HEK293T (cell line): ENCODE measurements around the gene ARHGAP45.
"Not testable (repeated sequence)": the region's sequence is repeated elsewhere in the genome, so short reads cannot be mapped to it uniquely, and the experiment has no call there.

Experiments
- CTCF ChIA-PET: fragments of 350-600 bp; formaldehyde crosslinking; extraction: SDS; loops from one replicate; lab custom pipeline; 2021; ENCODE audit warnings: antibody characterized with exemption, inconsistent platforms; lab: Yijun Ruan, JAX
- POLR2A ChIA-PET: fragments of 350-600 bp; formaldehyde crosslinking; extraction: SDS; loops from one replicate; lab custom pipeline; 2020; ENCODE audit warnings: antibody characterized with exemption, inconsistent platforms; lab: Yijun Ruan, JAX
- DNase-seq: peaks from one replicate; pipeline ENCODE4 v3.0.0; 2012; ENCODE audit warnings: mixed read lengths; ENCODE audit errors: extremely low spot score
- ARNT ChIP-seq: fragments of 450-650 bp; IDR thresholded peaks from 2 replicates; pipeline ENCODE4 v1.6.1; 2017; ENCODE audit warnings: mild to moderate bottlenecking
- BHLHE40 ChIP-seq: fragments of 450-650 bp; IDR thresholded peaks from 2 replicates; pipeline ENCODE4 v1.6.1; 2016; ENCODE audit warnings: mild to moderate bottlenecking, moderate library complexity, borderline replicate concordance
- CTBP1 ChIP-seq: fragments of 450-650 bp; IDR thresholded peaks from 2 replicates; pipeline ENCODE4 v1.6.1; 2016; ENCODE audit warnings: borderline replicate concordance
- ELF4 ChIP-seq: fragments of 450-650 bp; IDR thresholded peaks from 2 replicates; pipeline ENCODE4 v1.6.1; 2017; ENCODE audit warnings: antibody characterized with exemption
- FOXA1 ChIP-seq: fragments of 450-650 bp; IDR thresholded peaks from 2 replicates; pipeline ENCODE4 v1.6.1; 2016; ENCODE audit warnings: mild to moderate bottlenecking
- FOXK2 ChIP-seq: fragments of 450-650 bp; IDR thresholded peaks from 2 replicates; pipeline ENCODE4 v1.6.1; 2016; ENCODE audit warnings: mild to moderate bottlenecking
- FOXM1 ChIP-seq: fragments of 450-650 bp; IDR thresholded peaks from 2 replicates; pipeline ENCODE4 v1.6.1; 2017; ENCODE audit warnings: mild to moderate bottlenecking, borderline replicate concordance
- HDGF ChIP-seq: fragments of 450-650 bp; IDR thresholded peaks from 2 replicates; pipeline ENCODE4 v1.6.1; 2017; ENCODE audit warnings: antibody characterized with exemption, borderline replicate concordance
- LEF1 ChIP-seq: fragments of 450-650 bp; IDR thresholded peaks from 2 replicates; pipeline ENCODE4 v1.6.1; 2017; ENCODE audit warnings: mild to moderate bottlenecking, borderline replicate concordance
- NFRKB ChIP-seq: fragments of 450-650 bp; IDR thresholded peaks from 2 replicates; pipeline ENCODE4 v1.6.1; 2016; ENCODE audit warnings: mild to moderate bottlenecking, moderate library complexity
- SP1 ChIP-seq: fragments of 450-650 bp; IDR thresholded peaks from 2 replicates; pipeline ENCODE4 v1.6.1; 2017
- SUZ12 ChIP-seq: fragments of 450-650 bp; IDR thresholded peaks from 2 replicates; pipeline ENCODE4 v1.6.1; 2016; ENCODE audit warnings: mild to moderate bottlenecking
- TARDBP ChIP-seq: fragments of 450-650 bp; IDR thresholded peaks from 2 replicates; pipeline ENCODE4 v1.6.1; 2016
- ZNF384 ChIP-seq: fragments of 450-650 bp; IDR thresholded peaks from 2 replicates; pipeline ENCODE4 v1.6.1; 2016
- TF ChIP-seq, protein P1 (sequence below): fragments of 450-650 bp; IDR thresholded peaks from 2 replicates; pipeline ENCODE4 v1.6.1; 2016

Gene ARHGAP45

GRCh38 chr19:1122972-1123363, 56.0 kb downstream of the ARHGAP45 start:
- CTCF ChIA-PET: interaction anchor here (1.0 to 1.1 kb wide), 2 partner anchors 9 to 91 kb away, joined by 3 to 5 read pairs; no protein-coding TSS in a partner anchor

GRCh38 chr19:1123381-1123780, 56.4 kb downstream of the ARHGAP45 start:
- ChIA-PET CTCF (interaction anchor here (1.0 to 1.1 kb wide), 2 partner anchors 10 to 91 kb away, joined by 3 to 5 read pairs; no protein-coding TSS in a partner anchor), POLR2A (interaction anchor here (0.8 to 1.2 kb wide), 3 partner anchors 20 to 145 kb away, joined by 3 to 4 read pairs (median 3); partner anchors contain the start of genes ARHGAP45 and GPX4)
- TF ChIP-seq ZNF384 (no peak), NFRKB (no peak), SP1 (no peak), FOXA1 (no peak), ELF4 (no peak), SUZ12 (no peak), CTBP1 (no peak), TARDBP (no peak), BHLHE40 (no peak)
- DNase-seq: no peak

More at GRCh38 chr19:1122972-1123363, 56.0 kb downstream of the ARHGAP45 start:
- POLR2A ChIA-PET: interaction anchor here (0.8 to 1.2 kb wide), 3 partner anchors 19 to 146 kb away, joined by 3 to 4 read pairs (median 3); partner anchors contain the start of genes ARHGAP45 and GPX4
- TF ChIP-seq FOXK2 (no peak), SP1 (peak; percentile 100)
- DNase-seq: peak; percentile 98

- DNase-seq: no peak
- ChIA-PET POLR2A (no interaction called here), CTCF (interaction anchor here (0.6 to 1.1 kb wide), 2 partner anchors 11 to 90 kb away, joined by 3 to 5 read pairs; no protein-coding TSS in a partner anchor)
- TF ChIP-seq TARDBP (no peak), HDGF (no peak), SUZ12 (no peak)
Observed at GRCh38 chr19:1123885-1124677, 57.1 kb downstream of the ARHGAP45 start.

DNA sequence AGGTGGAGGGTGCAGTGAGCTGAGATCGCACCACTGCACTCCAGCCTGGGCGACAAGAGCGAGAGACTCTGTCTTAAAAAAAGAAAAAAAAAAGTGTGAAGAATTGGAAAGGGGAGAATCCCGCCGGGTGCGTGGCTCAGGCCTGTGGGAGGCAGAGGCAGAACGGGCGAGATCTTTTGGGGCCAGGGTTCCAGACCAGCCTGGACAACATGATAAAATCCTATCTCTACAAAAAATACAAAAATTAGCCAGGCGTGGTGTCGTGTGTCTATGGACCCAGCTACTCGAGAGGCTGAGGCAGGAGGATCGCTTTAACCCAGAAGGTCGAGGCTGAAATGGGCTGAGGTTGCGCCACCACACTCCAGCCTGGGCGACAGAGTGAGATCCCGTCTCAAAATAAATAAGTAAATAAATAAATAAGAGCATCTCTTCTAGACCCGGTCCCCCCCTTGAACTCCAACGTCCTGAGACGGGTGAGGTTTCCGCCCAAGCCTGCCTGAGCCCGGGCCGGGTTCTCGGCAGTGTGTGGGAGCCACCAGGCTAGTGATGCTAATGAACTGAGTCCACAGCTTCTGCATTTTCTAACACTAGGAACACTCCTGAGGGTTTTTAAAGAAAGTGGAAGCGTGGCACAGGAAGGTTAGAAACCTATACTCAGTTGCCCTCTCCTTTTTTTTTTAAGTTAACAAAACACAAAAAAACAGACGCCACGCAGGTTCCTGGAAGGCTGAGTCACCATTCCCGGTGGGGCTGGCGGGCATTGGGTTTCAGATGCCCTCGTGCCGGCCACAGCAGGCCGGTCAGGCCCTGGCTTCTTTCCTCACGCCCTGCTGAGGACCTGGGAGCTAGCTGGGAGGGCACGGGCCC, 58.9 kb downstream of the ARHGAP45 start:
- POLR2A ChIA-PET: no interaction called here
- CTCF ChIA-PET: no interaction called here
- TF ChIP-seq ARNT (no peak), CTBP1 (no peak), LEF1 (no peak), TARDBP (no peak), FOXM1 (no peak), SP1 (no peak), FOXA1 (no peak), ZNF384 (no peak)
- TF ChIP-seq, protein P1, sequence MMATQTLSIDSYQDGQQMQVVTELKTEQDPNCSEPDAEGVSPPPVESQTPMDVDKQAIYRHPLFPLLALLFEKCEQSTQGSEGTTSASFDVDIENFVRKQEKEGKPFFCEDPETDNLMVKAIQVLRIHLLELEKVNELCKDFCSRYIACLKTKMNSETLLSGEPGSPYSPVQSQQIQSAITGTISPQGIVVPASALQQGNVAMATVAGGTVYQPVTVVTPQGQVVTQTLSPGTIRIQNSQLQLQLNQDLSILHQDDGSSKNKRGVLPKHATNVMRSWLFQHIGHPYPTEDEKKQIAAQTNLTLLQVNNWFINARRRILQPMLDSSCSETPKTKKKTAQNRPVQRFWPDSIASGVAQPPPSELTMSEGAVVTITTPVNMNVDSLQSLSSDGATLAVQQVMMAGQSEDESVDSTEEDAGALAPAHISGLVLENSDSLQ: no peak
- DNase-seq: no peak

GRCh38 chr19:1126984-1127760, 60.2 kb downstream of the ARHGAP45 start:
- DNase-seq: no peak
- POLR2A ChIA-PET: no interaction called here
- CTCF ChIA-PET: no interaction called here
- TF ChIP-seq, protein P1: no peak
- no peak for TF ChIP-seq NFRKB
- no peak for TF ChIP-seq SUZ12
- TF ChIP-seq ZNF384: no peak
- no peak for TF ChIP-seq CTBP1
- no peak for TF ChIP-seq FOXK2
- TF ChIP-seq TARDBP: no peak
- no peak for TF ChIP-seq BHLHE40
- TF ChIP-seq LEF1: no peak
- TF ChIP-seq ARNT: no peak
- no peak for TF ChIP-seq FOXA1

DNA sequence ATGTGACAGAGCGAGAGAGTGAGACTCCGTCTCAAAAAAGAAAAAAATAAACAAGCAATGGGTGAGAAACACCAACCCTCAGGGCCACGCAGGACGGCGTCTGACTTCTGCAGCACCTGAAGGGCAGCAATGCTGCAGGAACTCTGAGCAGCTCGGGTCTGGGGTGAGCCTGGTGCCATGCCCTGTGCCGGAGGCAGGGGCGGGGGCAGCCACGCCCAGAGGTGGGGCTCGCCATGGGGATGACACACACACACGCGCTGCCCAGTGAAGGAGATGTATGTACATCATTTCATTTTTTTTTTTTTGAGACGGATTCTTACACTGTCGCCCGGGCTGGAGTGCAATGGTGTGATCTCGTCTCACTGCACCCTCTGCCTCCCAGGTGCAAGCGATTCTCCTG, 61.1 kb downstream of the ARHGAP45 start:
- ChIA-PET POLR2A (no interaction called here), CTCF (no interaction called here)
- TF ChIP-seq FOXK2 (no peak), TARDBP (no peak), ZNF384 (no peak), SUZ12 (no peak), FOXM1 (no peak), BHLHE40 (no peak), CTBP1 (no peak), HDGF (no peak), ARNT (no peak), NFRKB (no peak), SP1 (no peak)
- TF ChIP-seq, protein P1: no peak
- no peak for DNase-seq

GRCh38 chr19:1129084-1129483, 62.1 kb downstream of the ARHGAP45 start:
- CTCF ChIA-PET: interaction anchor here (0.7 kb wide), 1 partner anchor 109 kb away, joined by 4 read pairs; no protein-coding TSS in a partner anchor
- POLR2A ChIA-PET: not testable (repeated sequence)

More at GRCh38 chr19:1129084-1129483, 62.1 kb downstream of the ARHGAP45 start:
- DNase-seq: not testable (repeated sequence)
